COLO668 (cell line): Measurements from ENCODE around the gene FBF1.
"Not testable (repeated sequence)": the region's sequence is repeated elsewhere in the genome, so short reads cannot be mapped to it uniquely, and the experiment has no call there.

Experiments used
- DNase-seq: peaks from one replicate; lab custom pipeline; 2025; ENCODE audit not compliant: unreplicated experiment; lab: John Stamatoyannopoulos, UW

Gene FBF1, protein sequence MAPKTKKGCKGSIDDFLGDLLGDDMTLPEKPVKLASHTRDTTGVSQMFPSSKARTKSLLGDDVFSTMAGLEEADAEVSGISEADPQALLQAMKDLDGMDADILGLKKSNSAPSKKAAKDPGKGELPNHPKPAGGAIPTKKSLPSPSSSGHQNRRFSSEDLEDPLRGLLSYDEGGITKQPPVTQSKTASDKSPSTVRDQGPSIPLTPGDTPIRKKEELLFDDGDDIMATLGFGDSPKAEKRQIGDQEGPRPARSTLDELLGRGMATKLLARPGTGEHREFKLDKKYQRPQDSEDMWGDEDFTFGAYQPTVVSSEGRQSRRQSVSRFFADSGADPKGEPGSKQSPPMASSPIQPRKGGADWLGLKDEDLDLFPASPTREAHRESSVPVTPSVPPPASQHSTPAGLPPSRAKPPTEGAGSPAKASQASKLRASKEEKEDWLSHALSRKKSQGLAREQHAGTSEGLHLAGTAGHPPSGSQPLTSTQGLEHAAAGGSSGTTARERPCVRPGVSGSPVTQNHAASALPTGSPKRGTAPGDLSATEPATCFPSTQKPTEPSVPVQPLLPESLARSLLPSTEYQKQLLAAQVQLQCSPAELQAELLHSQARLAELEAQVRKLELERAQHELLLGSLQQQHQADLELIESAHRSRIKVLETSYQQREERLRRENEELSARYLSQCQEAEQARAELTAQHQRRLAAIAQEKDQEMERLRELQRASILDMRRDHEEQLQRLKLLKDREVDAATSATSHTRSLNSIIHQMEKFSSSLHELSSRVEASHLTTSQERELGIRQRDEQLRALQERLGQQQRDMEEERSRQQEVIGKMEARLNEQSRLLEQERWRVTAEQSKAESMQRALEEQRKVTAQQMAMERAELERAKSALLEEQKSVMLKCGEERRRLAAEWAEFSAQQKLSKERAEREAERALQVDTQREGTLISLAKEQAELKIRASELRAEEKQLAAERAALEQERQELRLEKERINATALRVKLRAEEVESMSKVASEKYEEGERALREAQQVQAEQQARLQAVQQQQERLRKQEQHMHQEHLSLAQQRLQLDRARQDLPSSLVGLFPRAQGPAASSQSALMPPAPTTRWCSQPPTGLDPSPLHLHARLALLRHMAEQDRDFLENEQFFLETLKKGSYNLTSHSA

DNA sequence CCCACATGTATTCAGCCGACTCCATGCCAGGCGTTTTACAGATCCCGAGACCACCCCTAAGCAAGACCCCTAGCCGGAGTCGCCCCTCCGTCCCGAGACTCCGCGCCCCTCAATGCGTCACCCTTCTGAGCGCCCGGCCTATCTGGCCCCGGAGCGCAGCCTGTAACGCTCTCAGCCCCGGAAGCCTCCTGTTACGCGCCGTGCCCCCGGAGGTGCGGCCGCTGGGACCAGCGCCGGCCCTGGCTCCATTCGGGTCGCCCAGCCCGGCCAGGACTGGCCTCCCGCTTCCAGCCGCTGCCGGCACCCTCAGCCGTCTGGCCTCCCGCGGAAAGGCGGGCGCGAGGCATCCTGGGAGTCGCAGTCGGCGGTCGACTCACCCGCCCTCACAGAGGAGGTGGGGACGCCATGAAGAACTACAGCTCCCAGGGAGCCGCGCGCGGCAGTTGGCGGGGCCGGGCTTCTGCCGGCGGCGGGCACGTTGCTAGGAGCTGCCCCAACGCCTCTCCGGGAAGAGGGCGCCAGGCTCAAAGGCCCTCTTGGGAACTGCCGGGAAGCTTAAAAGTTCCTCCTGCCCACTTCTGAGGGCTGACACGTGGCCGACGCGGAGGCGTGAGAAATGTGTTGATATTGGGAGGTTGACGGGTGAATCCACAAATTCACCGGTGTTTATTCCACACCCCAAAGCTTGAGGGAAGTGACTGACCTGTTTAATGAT is at the start of gene FBF1:
TSS of gene FBF1 (minus strand) at position 316 of the 715 bp plus-strand sequence. CDS start 2,893 bp downstream, outside the sequence.
- DNase-seq: peak; percentile 92

DNA sequence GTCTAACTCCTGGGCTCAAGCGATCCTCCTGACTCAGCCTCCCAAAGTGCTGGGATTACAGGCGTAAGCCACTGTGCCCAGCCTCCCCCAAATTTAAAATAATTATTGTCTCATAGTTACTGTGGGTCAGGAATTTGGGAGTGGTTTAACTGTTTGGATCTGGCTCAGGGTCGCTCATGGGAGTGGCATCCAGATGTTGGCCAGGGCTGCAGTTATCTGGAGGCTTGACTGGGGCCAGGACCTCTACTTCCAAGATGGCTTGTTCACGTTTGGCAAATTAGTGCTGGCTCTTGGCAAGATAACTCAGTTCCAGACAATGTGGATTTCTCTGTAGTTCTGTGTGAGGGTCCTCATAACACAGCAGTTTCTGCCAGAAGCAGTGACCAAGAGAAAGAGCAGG is 46.2 kb upstream of the FBF1 start:
- DNase-seq: no peak

DNA sequence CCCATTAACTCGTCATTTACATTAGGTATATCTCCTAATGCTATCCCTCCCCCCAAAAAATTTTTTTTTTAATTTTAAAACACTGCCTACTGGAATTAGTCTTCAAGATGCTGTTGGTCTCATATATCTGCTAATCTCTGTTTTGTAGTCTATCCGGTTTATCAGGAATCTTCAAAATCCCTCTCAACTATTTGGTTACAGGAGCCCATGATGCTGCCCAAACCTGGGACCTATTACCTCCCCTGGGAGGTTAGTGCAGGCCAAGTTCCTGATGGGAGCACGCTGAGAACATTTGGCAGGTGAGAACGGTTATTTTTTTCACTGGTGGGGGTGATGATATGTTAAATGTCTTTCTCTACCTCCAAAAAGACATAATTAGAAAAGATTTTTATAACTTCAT is 45.1 kb upstream of the FBF1 start:
- no peak for DNase-seq

DNA sequence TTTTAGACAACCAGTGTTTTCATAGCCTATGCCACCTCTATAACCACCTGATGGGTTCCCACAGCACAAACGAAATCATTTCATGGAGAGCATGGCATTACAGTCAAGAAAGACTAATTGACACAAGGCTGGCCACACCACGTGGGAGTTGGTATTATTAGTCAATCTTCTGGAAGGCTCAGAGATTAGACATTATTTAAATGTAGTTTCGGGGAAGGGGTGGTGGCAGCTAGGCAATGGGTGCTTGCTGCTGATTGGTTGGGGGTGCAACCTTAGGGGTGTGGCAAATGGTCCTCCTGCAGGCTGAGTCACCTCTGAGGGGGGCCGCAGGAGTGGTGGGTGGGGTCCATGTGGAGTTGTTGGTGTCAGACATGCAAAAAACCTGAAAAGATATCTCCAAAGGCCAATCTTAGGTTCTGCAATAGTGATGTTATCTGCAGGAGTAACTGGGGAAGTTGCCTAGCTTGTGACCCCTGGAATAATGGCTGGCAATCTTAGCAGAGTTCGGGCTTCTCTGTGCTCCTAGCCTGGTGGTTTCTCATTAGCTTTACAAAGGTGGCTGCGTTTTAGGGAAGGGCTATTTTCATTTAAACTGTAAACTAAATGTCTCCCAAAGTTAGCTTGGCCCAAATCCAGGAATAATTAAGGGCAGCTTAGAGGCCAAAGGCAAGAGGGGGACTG is 42.8 kb upstream of the FBF1 start:
- DNase-seq: no peak

DNA sequence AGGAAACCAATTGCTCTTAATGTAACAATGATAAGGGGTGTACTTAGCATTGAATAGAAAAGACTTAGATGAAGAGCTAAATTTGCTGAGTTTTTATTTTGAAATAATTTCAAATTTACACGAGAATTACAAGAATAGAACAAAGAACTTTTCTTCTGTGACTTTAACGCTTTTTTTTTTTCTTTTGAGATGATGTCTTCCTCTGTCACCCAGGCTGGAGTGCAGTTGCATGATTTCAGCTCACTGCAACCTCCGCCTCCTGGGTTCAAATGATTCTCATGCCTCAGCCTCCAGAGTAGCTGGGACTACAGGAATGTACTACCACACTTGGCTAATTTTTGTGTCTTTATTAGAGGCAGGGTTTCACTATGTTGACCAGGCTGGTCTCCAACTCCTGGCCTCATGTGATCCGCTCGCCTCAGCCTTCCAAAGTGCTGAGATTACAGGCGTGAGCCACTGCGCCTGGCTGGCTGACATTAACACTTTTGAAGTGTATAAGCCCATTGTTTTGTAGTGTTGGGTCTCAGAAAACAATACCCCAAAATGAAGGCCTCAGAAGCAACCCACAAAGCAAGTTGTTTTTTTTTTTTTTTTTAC is 40.3 kb upstream of the FBF1 start:
- no peak for DNase-seq

DNA sequence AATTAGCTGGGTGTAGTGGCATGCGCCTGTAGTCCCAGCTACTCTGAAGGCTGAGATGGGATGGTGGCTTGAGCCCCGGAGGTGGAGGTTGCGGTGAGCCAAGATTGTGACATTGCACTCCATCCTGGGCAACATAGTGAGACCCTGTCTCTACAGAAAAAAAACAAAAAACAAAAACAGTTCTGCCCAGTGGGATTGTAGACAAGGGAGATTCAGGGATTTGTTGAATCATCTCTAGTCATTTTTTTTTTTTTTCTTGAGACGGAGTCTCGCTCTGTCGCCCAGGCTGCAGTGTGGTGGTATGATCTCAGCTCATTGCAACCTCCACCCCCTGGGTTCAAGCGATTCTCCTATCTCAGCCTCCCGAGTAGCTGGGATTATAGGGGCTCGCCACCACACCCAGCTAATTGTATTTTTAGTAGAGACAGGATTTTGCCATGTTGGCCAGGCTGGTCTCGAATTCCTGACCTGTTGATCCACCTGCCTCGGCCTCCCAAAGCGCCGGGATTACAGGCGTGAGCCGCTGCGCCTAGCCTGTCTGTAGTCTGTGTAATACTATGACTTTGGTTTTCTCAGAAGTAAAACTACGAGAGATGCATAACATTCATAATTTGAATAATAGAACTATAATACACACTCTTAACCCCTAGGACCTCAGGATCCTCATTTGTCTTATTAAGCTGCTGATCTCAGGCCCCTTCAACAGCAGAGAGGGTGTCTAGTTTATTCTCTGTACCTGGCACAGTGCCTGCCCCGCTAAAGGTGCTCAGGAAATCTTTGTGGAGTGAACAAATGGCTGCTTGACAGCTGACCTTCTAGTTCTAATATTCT is 39.6 kb upstream of the FBF1 start:
- no peak for DNase-seq

DNA sequence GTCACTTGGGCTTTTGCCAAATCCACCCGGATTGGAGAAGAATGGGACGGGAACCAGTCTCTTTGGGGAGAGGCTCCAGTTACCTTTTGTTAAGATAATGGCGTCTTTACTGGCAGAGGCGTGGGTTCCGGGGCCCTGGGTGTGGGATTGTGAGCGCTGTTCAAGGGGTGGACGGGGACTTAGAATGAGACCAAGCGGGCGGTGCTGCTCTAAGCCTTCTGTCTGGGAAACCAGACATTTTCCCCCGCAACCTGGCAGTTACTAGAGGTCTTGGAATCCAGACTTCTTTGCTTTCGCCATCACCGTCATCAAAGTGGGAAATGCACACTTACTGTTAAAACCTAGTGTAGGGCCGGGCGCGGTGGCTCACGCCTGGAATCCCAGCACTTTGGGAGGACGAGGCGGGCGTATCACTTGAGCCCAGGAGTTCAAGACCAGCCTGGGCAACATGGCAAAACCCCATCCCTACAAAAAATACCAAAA is 38.9 kb upstream of the FBF1 start:
- DNase-seq: no peak

DNA sequence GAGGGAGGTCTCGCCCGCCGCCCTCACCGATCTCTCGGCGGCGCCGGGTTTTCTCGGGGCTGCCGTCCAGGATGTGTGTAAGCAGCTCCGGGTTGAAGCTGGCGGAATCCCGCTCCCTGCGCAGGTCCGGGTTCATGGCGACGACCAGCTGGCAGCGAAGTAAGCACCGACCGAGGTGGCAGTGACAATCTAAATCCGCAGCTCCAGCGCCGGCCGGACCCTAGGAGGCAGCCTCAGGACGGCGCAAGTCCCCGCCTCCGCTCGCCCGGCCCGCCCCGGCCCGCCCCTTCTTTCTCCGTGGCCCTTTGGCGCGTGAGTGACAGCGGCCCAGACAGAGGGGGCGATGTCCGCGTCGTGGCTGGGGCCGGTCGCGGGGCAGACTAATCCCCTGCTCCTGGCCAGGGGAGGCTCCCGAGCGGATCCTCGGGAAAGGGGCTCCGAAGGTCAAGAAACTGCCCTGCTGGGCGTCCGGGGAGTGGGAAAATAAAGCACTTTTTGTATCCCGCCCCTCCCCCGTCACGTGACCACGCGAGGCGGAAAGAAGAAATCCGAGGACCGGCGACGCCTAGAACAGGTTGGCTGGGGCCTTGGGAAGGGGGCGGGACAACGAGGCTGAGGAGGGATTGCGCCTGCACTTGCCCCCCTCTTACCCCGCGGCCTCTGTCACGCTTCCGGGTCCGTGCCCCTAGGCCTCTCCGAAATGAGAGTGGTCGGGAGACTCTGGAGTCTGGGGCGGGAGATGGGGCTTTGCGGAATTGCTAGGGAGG is 38.3 kb upstream of the FBF1 start, which contains the start of the genes ACOX1 and TEN1:
TSS of gene ACOX1 (minus strand) at position 229 of the 767 bp plus-strand sequence. CDS start at position 136, 93 bp downstream.
TSS of gene TEN1 (plus strand) at position 303 of the 767 bp plus-strand sequence. CDS start 6,953 bp downstream, outside the sequence.
- peak; percentile 93 for DNase-seq

DNA sequence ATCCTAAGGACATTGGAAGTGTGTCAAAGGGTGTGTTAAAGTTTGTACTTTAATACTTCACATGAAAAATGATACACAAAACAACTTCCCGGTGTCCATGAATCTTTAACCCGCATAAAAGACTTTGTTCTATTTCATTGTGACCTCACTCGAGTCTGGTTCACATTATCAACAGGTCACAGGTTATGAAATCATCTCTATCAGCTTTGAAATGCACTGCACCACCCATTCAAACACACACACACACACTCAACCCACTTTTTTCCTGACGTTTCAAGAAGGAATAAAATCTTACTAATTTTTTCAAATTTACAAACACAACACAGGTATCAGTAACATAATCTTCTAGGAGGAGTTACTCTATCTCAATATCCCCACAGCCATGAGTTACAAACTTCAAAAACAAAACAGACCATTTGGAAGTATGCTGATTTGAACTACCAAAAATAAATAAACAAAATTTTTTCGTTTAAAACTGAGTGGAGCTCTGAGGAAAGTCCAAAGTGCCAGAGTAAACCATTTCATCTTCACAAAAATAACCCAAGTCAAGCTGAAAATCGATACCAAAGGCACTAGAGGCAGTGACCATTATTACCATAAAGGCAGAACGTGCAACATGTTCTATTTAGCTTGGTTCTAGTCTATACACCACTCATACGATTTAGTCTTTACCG is 35.5 kb upstream of the FBF1 start:
- no peak for DNase-seq

DNA sequence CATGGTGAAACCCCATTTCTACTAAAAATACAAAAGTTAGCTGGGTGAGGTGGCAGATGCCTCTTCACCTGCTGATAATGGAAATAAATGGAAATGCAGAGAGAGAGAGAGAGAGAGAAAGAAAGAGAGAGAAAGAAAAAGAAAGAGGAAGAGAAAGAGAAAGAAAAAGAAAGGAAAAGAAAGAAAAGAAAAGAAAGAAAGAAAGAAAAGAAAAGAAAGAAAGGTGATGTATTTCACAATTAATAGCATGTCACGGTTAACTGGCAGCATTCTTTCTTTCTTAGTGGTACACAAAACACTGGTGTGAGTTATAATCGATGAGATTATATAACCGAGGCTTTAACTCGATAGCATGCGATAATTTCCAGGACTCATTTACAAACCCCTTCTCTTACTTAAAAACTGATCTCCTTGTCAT is 34.9 kb upstream of the FBF1 start:
- DNase-seq: no peak

DNA sequence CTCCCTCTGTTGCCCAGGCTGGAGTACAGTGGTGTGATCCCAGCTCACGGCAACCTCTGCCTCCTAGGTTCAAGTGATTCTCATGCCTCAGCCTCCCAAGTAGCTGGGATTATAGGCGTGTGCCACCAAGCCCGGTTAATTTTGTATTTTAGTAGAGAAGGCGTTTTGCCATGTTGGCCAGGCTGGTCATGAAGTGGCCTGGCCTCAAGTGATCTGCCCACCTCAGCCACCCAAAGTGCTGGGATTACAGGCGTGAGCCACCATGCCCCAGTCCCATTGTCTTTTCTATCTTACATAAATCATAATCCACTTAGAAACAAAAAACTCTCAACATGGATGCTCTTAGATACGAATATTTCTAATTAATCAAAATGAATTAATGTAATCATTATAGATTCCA is 34.3 kb upstream of the FBF1 start:
- not testable (repeated sequence) for DNase-seq

DNA sequence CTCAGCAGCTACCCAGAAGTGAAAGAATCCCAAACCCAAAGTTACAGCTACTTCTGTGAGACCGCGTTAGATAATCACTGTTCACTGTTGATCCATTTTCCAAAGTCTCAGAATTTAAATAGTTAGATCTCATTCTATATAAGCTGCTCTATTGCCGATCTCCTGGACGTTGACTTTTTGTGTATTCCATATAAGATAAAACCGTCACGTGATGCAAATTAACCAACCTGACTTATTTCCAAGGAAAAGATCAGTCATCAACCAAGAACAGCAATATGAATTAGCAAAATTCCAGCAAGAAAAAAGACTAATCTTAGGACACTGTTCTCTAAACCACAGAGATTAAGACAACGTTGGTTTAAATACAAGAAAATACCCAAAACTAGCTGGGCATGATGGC is 29.8 kb upstream of the FBF1 start:
- DNase-seq: no peak

DNA sequence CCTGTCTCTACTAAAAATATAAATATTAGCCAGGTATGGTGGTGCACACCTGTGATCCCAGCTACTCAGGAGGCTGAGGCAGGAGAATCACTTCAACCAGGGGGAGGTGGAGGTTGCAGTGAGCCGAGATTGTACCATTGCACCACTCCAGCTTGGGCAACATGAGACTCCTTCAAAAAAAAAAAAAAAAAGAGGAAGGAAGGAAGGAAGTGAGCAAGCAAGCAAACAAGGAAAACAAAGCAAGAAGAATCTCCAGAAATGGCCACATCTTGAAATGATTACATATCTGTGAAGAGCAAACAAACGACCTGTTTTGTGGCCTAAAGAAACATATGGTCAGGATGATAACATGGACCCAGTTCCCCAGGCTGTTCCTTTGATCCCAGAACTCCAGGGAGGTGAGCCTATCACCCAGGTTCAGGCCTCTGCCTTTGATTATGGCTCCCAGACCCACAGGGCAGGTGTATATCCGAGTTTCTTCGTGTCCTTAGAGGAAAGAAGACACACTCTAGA is 29.2 kb upstream of the FBF1 start:
- no peak for DNase-seq

DNA sequence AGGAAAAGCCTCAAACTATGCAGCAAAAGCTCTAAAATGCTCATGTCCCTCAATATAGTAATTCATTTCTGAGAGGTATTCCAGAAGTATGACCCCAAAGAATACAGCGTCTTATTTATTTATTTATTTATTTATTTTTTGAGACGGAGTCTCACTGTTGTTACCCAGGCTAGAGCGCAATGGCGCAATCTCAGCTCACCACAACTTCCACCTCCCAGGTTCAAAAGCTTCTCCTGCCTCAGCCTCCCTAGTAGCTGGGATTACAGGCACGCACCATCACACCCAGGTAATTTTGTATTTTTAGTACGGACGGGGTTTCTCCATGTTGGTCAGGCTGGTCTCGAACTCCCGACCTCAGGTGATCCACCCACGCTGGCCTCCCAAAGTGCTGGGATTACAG is 28.2 kb upstream of the FBF1 start:
- DNase-seq: not testable (repeated sequence)

DNA sequence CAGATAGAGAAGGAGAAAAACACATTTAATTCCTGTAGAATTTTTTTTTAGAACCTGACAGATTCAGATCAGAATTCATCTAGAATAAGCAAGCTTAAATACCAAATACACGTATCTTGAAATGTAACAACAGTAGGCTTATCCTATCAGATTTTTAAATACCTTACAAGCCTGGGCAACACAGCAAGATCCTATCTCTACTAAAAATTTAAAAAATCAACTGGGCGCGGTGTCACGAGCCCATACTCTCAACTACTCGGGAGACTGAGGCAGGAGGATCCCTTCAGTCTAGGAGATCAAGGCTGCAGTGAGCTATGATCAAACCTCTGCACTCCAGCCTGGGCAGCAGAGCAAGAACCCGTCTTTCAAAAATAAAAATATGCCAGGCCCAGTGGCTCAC is 24.6 kb upstream of the FBF1 start:
- no peak for DNase-seq

DNA sequence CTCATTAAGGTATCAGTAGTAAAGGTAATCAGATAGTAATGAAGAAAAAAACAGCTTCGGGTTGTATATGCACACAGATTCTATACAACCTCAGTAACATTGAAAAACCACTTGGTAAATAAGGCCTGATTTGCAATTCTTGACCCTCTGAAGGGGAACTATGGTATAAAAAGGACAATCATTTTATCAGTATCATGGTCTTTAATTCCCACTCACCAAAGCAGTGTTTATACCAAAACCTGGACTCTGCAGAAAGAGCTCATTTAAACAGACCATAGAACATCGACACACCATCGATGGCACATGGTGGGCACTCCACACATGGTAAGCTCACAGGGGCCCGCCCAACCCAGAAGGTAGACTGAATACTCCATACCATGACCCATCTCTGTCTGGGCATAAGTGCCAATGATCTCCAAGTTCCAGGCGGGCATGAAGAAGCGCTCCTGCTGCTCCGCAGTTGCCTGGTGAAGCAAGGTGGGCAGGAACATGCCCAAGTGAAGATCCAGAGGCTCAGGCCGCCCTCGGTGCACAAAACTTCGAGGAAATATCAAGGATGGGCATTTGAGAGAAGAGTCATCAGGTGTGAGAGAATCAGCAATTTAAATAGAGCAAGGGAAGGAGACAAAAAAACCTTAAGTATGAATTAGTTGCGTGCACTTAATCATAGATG is 19.1 kb upstream of the FBF1 start:
- DNase-seq: no peak
